C4-2B (cell line): ENCODE results near the gene ZNF23.
A peak's percentile ranks its signal among the peaks of the same experiment; 100 is the strongest.

Experiments used
- H3K27ac ChIP-seq: fragments of 450-650 bp; 2 replicates; pipeline ENCODE4 v1.5.1; 2017
- ZFX ChIP-seq: fragments of 450-650 bp; IDR thresholded peaks from 2 replicates; pipeline ENCODE4 v1.6.1; 2017
- TF ChIP-seq, protein P1 (sequence below): fragments of 450-650 bp; conservative IDR thresholded peaks from 2 replicates; pipeline ENCODE4 v1.5.1; 2017; ENCODE audit warnings: mild to moderate bottlenecking

Gene ZNF23

DNA sequence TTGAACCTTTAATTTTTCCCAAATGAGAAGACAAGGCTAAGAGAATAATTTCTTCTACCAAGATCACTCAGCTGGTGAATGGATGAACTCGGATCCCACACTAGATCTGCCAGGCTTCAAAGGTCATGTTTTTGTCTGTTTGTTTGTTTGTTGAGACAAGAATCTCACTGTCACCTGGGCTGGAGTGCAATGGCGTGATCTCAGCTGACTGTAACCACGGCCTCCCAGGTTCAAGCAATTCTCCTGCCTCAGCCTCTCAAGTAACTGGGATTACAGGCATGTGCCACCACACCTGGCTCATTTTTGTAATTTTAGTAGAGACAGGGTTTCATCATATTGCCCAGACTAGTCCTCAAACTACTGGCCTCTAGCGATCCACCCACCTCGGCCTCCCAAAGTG, 20.5 kb upstream of the ZNF23 start:
- TF ChIP-seq, protein P1, sequence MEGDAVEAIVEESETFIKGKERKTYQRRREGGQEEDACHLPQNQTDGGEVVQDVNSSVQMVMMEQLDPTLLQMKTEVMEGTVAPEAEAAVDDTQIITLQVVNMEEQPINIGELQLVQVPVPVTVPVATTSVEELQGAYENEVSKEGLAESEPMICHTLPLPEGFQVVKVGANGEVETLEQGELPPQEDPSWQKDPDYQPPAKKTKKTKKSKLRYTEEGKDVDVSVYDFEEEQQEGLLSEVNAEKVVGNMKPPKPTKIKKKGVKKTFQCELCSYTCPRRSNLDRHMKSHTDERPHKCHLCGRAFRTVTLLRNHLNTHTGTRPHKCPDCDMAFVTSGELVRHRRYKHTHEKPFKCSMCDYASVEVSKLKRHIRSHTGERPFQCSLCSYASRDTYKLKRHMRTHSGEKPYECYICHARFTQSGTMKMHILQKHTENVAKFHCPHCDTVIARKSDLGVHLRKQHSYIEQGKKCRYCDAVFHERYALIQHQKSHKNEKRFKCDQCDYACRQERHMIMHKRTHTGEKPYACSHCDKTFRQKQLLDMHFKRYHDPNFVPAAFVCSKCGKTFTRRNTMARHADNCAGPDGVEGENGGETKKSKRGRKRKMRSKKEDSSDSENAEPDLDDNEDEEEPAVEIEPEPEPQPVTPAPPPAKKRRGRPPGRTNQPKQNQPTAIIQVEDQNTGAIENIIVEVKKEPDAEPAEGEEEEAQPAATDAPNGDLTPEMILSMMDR, result no peak

DNA sequence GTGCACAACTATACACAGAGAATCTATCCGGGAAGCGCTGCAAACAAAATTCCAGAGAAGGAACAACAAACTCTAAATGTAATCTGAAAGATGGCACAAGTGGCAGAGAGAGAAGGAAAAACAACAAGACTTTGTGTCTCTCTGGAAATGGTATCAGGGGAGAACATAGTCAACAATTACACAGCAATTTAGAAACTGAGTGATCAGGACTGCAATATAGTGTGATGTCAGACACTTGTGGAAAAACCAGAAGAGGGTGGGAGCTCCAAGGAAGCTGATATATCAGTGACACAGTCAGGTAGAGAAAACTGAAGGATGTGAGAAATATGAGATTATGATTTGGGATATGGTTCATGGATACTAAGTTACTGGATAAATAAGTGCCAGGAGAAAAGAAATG, 18.9 kb upstream of the ZNF23 start:
- H3K27ac ChIP-seq, result no peak overlapping the region
- TF ChIP-seq, protein P1, result no peak
- TF ChIP-seq ZFX, result no peak

More for the DNA sequence above, 20.5 kb upstream of the ZNF23 start:
- H3K27ac ChIP-seq, result no peak overlapping the region

DNA sequence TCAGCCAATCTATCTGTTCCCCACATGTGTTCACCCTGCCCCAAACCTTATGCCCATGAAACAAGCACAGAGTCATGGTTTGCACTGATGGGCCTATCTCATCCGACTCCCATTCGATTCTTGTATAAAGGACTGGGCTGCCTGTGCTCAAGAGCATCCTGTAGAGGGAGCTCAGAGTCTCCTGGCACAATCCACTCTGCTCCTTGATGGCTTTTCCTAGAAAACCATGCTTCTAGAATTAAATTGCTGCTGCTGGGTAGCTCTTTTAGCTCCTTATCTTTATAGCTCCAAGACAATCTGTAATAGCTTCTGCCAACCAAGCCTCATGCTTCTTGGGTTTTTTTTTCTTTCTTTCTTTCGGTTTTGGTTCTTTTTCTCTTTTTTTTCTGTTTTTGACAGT, 17.4 kb upstream of the ZNF23 start:
- TF ChIP-seq, protein P1, result peak; percentile 50
- no peak for TF ChIP-seq ZFX
- H3K27ac ChIP-seq, result no peak overlapping the region

DNA sequence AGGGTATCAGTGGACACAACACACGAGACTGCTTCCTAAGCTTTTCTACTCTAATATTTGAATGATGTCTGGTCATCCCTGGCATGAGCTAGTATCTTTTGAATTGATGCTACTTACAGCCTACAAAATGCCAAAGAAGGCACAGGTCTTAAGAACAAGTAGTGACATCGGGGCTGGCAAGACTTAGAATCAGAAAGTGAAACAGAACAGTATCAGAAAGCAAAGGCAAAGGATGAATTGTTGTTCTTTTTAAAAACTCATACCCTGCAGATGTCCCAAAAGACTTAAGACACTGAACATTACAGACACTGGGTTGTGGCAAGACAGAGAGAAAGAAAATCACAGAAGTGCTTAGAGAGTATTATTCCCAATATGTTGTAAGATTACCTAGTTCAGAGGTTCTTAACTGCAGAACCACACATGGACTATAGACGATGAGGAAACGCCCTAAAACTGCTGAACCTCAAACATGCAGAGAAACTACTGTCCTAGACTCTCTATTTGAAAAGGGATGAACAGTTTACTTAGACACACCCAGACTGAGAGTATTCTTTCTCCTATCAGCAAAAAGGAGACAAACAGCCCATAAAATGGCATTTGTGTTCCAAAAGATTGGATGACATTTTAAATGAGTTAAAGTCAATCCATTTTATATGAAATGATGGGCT, 14.5 kb upstream of the ZNF23 start:
- TF ChIP-seq ZFX, result no peak
- TF ChIP-seq, protein P1, result no peak
- H3K27ac ChIP-seq, result no peak overlapping the region

DNA sequence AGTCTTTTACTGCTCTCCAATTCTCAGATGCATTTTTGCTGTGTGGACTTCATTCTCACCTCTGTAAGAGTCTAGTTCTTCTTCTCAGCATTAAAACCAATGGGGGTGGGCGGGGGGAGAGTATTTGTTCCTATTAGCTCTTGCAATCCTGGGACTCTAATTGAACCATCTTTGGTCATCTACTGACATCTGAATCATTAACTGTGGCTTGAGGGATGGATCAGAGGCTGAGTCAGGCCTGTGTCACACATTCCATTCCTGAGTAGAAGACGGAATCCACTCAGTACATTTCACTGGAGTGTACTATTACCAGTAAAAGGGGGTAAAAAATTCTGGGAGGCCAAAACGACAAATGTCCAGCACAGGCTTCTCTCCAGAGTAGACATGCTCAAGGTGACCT, 12.8 kb upstream of the ZNF23 start:
- no peak overlapping the region for H3K27ac ChIP-seq
- TF ChIP-seq, protein P1, result no peak
- TF ChIP-seq ZFX, result no peak

DNA sequence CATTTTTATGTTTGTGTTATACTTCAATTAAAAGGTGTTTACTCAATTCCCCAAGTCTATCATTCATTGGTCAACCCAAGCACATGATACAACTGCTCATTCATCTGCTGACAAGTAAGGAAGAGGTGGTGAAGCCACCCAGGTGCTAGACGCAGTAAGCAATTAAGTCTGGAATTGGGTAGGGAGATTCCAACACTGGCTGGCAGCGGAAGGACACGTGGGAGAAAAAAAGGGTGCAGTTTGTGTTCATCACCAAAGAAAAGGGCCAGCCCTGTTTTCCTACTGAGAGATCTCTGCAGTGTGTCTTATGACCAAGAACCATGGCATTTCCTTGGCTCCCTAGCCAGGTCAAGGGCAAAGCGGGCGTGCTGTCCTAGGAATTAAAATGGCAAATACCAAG, 11.8 kb upstream of the ZNF23 start:
- H3K27ac ChIP-seq, result no peak overlapping the region
- no peak for TF ChIP-seq ZFX
- TF ChIP-seq, protein P1, result no peak

DNA sequence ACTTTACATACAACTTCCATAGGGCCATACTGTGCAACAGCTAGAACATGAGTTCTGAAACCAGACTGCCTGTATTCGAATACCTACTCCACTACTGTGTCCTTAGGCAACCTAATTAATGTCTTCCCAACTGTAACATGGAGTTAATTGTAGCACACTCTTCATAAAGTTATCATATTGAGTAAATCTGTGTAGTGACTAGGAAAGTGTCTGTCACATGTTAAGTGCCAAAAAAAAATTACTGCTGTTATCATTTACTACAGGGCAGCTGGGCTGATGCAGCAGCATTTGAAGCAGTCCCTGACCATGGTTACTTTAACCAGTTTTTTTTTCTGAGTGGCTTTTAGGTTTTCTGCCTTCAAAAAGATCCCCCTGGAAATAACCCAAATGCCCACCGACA, 10.9 kb upstream of the ZNF23 start:
- TF ChIP-seq ZFX, result no peak
- TF ChIP-seq, protein P1, result no peak
- H3K27ac ChIP-seq, result no peak overlapping the region
